ENCODE measurements around the gene CDKN2D.

The CDKN2D gene

GRCh38 chr19:10568826-10569651, at the start of gene CDKN2D:
CDKN2D (minus strand) TSS chr19:10568979; CDS start chr19:10568653, 326 bp downstream.
- H3K27ac ChIP-seq, result peak within 1 kb of the TSS; percentile 40
- peak; percentile 96 for DNase-seq (ENCODE audit: low read depth, low spot score)

- H3K27ac ChIP-seq, result peak overlapping the region; percentile 90
- DNase-seq (ENCODE audit: low read depth, low spot score), result peak; percentile 64
Measured at GRCh38 chr19:10617409-10618121, 48.8 kb upstream of the CDKN2D start.

DNA sequence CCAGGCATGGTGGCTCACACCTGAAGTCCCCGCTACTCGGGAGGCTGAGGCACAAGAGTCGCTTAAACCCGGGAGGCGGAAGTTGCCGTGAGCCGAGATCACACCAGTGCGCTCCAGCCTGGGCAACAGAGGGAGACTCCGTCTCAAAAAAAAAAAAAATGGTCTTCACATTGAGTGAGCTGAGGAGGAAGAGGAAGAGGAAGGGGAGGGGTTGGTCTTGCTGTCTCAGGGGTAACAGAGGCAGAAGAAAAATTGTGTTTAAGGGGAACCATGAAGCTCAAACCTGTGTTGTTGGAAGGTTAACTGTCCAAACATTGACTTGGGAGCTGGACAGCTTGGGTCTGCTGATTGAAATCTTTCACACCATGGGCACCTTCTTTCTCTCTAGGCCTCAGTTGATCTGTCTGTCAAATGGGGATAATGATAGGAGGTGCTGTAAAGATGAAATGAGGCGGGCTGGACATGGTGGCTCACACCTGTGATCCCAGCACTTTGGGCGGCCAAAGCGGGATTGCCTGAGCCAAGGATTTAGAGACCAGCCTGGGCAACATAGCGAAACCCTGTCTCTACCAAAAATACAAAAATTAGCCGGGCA, 46.7 kb upstream of the CDKN2D start:
- H3K27ac ChIP-seq, result no peak overlapping the region
- DNase-seq (ENCODE audit: low read depth, low spot score), result no peak

GRCh38 chr19:10612499-10613119, 43.8 kb upstream of the CDKN2D start:
- DNase-seq (ENCODE audit: low read depth, low spot score), result no peak
- H3K27ac ChIP-seq, result no peak overlapping the region

DNA sequence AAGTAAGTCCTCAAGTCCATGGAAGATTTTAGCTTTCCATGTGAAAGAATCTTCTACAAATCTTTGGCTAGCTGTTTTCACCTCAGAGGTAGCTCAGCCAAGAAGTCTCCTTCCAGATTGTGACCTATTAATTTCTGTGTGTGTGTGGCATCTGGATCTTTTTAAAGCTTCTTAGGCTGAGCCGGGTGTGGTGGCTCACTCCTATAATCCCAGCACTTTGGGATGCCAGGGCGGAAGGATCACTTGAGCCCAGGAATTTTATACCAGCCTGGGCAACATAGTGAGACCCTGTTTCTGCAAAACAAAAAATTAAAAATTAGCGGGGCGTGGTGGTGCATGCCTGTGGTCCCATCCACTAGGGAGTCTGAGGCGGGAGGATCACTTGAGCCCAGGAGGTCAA, 43.1 kb upstream of the CDKN2D start:
- DNase-seq (ENCODE audit: low read depth, low spot score), result no peak
- no peak overlapping the region for H3K27ac ChIP-seq

DNA sequence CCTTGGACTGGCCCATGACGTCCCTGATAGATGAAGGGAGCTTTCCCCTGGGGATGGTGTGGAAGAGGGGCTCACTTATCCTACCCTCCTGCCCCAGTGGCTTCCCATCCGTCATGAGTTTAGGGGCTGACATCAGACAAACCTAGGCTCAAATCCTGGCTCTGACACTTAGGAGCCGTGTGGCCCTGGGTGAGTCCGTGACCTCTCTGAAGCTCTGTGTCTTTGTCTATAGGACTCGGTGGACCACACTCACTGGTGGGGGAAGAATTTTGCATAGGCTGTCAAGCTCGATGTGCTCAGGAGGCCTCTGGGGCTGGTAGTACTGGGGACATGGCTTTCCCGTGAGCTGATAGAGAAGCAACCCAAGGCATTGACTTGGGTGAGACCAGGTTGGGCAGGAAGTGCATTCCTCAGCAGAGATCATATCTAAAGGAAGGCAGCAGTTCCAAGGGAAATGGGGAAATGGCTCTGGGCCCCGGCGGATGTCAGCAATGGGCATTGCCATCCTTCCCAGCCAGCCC, 35.7 kb upstream of the CDKN2D start:
- DNase-seq (ENCODE audit: low read depth, low spot score), result no peak
- H3K27ac ChIP-seq, result peak overlapping the region; percentile 28

GRCh38 chr19:10603873-10604459, 35.2 kb upstream of the CDKN2D start:
- no peak for DNase-seq (ENCODE audit: low read depth, low spot score)
- H3K27ac ChIP-seq, result peak overlapping the region; percentile 28

DNA sequence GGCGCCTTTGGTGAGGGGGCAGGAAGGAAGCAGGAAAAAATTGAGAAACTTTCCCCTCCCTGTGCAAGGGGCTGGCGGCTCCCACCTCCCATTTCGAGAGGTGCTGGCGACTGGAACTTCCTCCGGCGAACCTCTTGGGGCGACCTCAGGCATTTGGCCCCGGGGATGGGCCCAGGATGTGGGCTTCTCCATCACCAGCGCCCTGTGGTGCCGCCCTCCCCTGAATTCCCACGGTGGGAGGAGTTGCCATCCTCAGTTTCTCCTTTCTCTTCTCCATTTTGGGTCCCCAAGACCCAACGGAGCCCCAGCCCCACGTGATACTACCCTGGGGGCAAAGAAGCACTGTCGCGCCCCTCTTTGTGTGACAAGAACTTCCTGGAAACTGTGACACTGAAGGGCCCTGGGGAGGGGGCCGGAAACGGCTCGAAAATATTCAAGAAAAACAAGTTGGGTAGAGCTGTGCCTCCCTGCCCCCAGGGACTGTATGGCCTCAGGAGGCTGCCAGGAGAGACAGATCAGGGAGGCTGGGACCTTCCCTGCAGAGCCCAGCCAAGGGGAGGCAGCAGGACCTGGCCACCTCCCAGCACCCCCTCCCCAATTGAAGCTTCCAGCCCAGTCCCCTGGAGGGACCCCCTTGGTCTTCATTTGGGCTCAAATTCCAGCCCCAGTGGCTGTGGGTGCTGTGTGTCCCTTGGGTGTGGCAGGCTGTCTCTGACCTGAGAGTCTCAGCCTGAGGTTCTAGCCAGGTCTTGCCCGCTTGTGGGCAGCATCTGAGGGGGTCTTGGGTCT, 34.5 kb upstream of the CDKN2D start:
- no peak for DNase-seq (ENCODE audit: low read depth, low spot score)
- H3K27ac ChIP-seq, result no peak overlapping the region

GRCh38 chr19:10602330-10603083, 33.7 kb upstream of the CDKN2D start:
- H3K27ac ChIP-seq, result no peak overlapping the region
- no peak for DNase-seq (ENCODE audit: low read depth, low spot score)

- DNase-seq (ENCODE audit: low read depth, low spot score), result no peak
Measured at GRCh38 chr19:10601999-10602329, 33.2 kb upstream of the CDKN2D start.

DNA sequence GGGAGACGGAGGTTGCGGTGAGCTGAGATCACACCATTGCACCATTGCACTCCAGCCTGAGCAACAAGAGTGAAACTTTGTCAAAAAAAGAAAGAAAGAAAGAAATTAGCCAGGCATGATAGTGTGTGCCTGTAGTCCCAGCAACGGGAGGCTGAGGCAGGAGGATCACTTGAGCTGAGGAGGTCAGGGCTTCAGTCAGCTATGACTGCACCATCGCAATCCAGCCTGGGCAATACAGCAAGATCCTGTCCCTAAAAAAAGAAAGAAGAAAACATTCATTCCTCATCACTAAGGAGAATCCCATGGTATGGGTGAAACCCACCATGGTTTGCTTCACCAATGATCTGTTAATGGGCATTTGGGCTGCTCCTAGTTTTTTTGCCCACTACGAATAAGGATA, 31.4 kb upstream of the CDKN2D start:
- DNase-seq (ENCODE audit: low read depth, low spot score), result no peak
- no peak overlapping the region for H3K27ac ChIP-seq

More at GRCh38 chr19:10601999-10602329, 33.2 kb upstream of the CDKN2D start:
- H3K27ac ChIP-seq, result no peak overlapping the region

GRCh38 chr19:10593820-10594637, 25.2 kb upstream of the CDKN2D start:
- H3K27ac ChIP-seq, result no peak overlapping the region
- no peak for DNase-seq (ENCODE audit: low read depth, low spot score)

DNA sequence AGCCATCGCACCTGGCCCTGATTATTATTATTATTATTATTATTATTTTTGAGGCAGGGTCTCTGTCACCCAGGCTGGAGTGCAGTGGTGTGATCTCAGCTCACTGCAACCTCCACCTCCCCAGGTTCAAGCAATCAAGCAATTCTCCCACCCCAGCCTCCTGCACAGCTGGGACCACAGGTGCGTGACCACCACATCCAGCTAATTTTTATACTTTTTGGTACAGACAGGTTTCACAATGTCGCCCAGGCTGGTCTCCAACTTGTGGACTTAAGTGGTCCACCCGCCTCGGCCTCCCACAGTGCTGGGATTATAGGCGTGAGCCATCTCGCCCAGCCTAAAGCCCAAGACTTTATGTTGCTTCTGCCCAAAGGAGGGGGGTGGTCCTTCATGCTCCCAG, 24.4 kb upstream of the CDKN2D start:
- no peak for DNase-seq (ENCODE audit: low read depth, low spot score)
- H3K27ac ChIP-seq, result no peak overlapping the region

DNA sequence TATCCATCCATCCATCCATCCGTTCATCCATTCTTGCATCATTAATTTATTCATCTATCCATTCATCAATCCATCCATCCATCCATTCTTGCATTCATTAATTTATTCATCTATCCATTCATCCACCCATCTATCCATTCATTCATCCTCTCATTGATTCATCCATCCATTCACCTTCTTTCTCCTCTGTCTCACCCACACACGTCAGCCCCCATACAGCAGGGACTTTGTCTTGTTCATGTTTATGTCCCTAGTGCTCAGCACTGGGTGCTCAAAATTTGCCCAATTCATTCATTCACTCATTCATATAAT, 19.0 kb upstream of the CDKN2D start:
- no peak overlapping the region for H3K27ac ChIP-seq
- no peak for DNase-seq (ENCODE audit: low read depth, low spot score)

DNA sequence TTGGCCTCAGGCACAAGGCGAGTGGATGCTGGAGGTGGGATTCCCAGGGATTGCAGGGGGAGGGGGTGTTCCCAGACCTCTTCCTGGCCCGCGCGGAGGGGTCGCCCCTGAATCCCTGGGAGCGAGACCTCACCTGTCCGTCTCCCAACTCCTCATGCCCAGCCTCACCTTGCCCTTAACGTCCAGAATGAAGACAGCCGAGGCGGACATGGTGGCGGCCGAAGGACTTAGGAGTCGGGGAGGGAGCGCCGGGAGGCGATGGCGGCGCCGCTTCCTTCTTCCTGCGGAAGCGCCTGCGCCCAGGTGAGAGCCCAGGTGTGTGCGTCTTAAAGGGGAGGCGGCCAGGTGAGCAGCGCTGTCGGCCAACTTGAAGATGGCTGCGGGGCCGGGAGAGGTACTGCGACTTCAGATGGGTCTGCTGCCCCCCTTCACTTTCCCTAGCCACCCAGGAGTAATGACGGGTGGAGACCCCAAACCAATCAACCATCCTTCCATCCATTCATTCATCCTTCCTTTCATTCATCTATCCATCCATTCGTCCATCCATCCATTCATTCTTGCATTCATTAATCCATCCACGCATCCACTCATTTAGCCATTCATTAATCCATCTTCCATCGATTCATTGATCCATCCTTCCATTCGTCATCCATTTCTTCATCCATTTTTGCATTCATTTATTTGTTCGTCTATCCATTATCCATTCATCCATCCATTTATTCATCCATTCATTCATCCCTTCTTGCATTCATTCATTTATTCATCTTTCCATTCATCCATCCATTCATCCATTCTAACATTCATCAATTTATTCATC, 18.5 kb upstream of the CDKN2D start, which contains the start of gene AP1M2:
Gene AP1M2 (minus strand): TSS at position 291 of the 817 bp plus-strand sequence. CDS start 81 bp downstream, at position 210.
- H3K27ac ChIP-seq, result peak within 1 kb of the TSS; percentile 67
- DNase-seq (ENCODE audit: low read depth, low spot score), result no peak

DNA sequence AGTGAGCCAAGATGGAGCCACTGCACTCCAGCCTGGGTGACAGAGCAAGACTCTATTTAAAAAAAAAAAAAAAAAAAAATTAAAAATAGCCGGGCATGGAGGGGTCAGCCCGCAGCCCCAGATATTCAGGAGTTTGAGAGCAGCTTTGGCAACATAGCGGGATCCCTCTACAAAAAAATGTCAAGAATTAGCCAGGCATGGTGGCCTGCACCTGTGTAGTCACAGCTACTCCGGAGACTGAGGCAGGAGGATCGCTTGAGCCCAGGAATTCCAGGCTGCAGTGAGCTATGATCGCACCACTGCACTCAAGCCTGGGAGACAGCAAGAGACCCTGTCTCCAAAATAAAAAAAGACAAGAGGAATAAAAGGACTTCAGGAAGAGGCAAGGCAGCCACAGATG, 17.6 kb upstream of the CDKN2D start:
- no peak for DNase-seq (ENCODE audit: low read depth, low spot score)
- peak overlapping the region; percentile 67 for H3K27ac ChIP-seq

Data from epithelial cell of prostate (primary cell).